ENCODE results near the gene COPS6. TPM values are rescaled to one million over a fixed set of nuclear protein-coding genes. Genes with fewer than 3 reads are reported as not detected.

COPS6 gene
- total RNA-seq, 5 donors from 2014 or later (not counting 1 experiment from before 2014, with no cell fraction given) = 67.1 to 71.1 (median 68.3) TPM

DNA sequence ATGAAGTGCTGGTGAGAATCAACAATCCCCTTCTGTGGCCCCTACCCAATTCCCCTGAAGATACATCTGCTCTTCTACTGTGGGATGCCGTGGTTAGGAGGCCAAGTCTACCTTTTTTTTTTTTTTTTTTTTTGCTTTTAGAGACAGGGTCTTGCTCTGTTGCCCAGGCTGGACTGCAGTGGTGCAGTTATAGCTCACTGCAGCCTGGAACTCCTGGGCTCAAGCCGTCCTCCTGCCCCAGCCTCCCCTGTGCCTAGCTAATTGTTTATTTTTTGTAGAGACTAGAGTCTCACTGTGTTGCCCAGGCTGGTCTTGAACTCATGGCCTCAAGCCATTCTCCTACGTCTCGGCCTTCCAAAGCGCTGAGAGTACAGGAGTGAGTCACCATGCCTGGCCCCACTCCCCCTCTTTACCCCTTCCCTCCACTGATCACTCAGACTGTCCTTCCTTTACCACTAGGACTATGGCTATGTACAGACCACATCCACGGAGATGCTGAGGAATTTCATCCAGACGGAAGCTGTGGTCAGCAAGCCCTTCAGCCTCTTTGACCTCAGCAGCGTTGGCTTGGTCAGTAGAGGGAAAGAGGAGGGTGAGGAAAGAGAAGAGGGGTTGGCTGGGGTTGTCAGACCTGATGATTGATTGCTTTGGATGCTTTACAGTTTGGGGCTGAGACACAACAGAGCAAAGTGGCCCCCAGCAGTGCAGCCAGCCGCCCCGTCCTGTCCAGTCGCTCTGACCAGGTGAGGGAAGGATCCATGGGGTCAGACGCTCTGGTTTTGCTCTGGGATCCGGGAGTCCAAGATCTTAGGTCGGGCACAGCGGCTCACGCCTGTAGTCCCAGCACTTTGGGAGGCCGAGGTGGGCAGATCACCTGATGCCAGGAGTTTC, 14.4 kb downstream of the COPS6 start:
- Mint-ChIP-seq H3K36me3 (peaks cover 31% of the 10 kb centered on the region), H3K4me1 (peaks cover 26 to 36% (median 30%) of the 10 kb centered on the region in 3 donors), H3K9me3 (no peaks in the 10 kb centered on the region), H3K27me3 (no peaks in the 10 kb centered on the region), H3K4me3 (peak overlapping the region; percentile 63 to 96 (median 77)), H3K27ac (peak overlapping the region; percentile 27 to 39)
- Histone ChIP-seq H3K27me3 (replicated peaks in 1 of 2; ENCODE audit: control insufficient read depth in 2 of 2, extremely low read depth in 1 of 2, insufficient read depth in 2 of 2, low read length in 1 of 2) (no peaks in the 10 kb centered on the region), H3K36me3 (ENCODE audit: control insufficient read depth in 2 of 2, extremely low read depth in 1 of 2, insufficient read depth in 1 of 2, low read length in 1 of 2) (peaks cover 20 to 39% of the 10 kb centered on the region in 2 donors), H3K4me1 (ENCODE audit: control insufficient read depth in 1 of 2, extremely low read depth in 1 of 2, insufficient read depth in 2 of 2, low read length in 2 of 2) (peaks cover 9 to 36% of the 10 kb centered on the region in 2 experiments), H3K9me3 (no peaks in the 10 kb centered on the region), H3K27ac (ENCODE audit: low read length) (no peak overlapping the region), H3K4me3 (ENCODE audit: control insufficient read depth in 1 of 2, extremely low read depth in 1 of 2, low read length in 1 of 2) (no peak overlapping the region)
- ATAC-seq (replicated peaks in 1 of 4) = no peak
- 96% methylated on average over 11 of the region's 17 CpGs for WGBS (ENCODE audit: insufficient coverage)
- no peak for DNase-seq
- ChIA-PET POLR2A (no interaction called here), CTCF (interaction anchor here in 1 of 2 donors (0.6 to 1.3 kb wide), 2 partner anchors 19 to 28 kb away, joined by 3 to 4 read pairs; no protein-coding TSS in a partner anchor)

- no peaks in the 10 kb centered on the region for H3K27me3 ChIP-seq (replicated peaks in 1 of 2; ENCODE audit: control insufficient read depth in 2 of 2, extremely low read depth in 1 of 2, insufficient read depth in 2 of 2, low read length in 1 of 2)
- H3K9me3 Mint-ChIP-seq = no peaks in the 10 kb centered on the region
- ATAC-seq (replicated peaks in 1 of 4) (no peak), DNase-seq (no peak)
- H3K4me3 Mint-ChIP-seq = no peak overlapping the region
- CTCF ChIA-PET = no interaction called here
- no peak overlapping the region for H3K4me3 ChIP-seq (ENCODE audit: control insufficient read depth in 1 of 2, extremely low read depth in 1 of 2, low read length in 1 of 2)
- peaks cover 0 to 17% of the 10 kb centered on the region in 2 experiments for H3K4me1 ChIP-seq (ENCODE audit: control insufficient read depth in 1 of 2, extremely low read depth in 1 of 2, insufficient read depth in 2 of 2, low read length in 2 of 2)
- POLR2A ChIA-PET = interaction anchor here in 1 of 2 donors (0.6 kb wide), 1 partner anchor 156 kb away, joined by 7 read pairs; no protein-coding TSS in a partner anchor
- peaks cover 28% of the 10 kb centered on the region for H3K36me3 Mint-ChIP-seq
- WGBS (ENCODE audit: insufficient coverage) = 100% methylated on average over 2 of the region's 4 CpGs
- H3K36me3 ChIP-seq (ENCODE audit: control insufficient read depth in 2 of 2, extremely low read depth in 1 of 2, insufficient read depth in 1 of 2, low read length in 1 of 2) = peaks cover 21 to 42% of the 10 kb centered on the region in 2 donors
- no peaks in the 10 kb centered on the region for H3K27me3 Mint-ChIP-seq
- no peak overlapping the region for H3K27ac Mint-ChIP-seq
- no peak overlapping the region for H3K27ac ChIP-seq (ENCODE audit: low read length)
- peaks cover 5 to 13% (median 7%) of the 10 kb centered on the region in 3 donors for H3K4me1 Mint-ChIP-seq
- no peaks in the 10 kb centered on the region for H3K9me3 ChIP-seq
These were observed 16.8 kb downstream of the COPS6 start for GRCh38 chr7:100105534-100105933.

DNA sequence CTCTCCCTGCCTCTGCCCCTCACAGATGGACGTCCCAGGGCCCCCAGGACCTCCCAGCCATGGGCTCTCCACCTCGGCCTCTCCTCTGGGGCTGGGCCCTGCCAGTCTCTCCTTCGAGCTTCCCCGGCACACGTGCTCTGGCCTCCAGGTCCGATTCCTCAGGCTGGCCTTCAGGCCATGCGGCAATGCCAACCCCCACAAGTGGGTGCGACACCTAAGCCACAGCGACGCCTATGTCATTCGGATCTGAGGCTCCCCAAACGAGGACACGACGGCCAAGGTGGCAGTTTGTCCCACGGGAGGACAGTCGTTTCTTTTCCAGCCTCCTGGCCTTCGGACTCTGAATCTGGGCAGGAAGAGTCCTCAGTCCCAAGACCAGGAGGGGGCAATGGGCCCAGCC, 17.9 kb downstream of the COPS6 start:
- Mint-ChIP-seq H3K4me3 (no peak overlapping the region), H3K27me3 (no peaks in the 10 kb centered on the region), H3K9me3 (no peaks in the 10 kb centered on the region), H3K4me1 (peaks cover under 1 to 10% (median 5%) of the 10 kb centered on the region in 3 donors), H3K36me3 (peaks cover 33% of the 10 kb centered on the region), H3K27ac (no peak overlapping the region)
- Histone ChIP-seq H3K9me3 (no peaks in the 10 kb centered on the region), H3K27ac (ENCODE audit: low read length) (no peak overlapping the region), H3K4me3 (ENCODE audit: control insufficient read depth in 1 of 2, extremely low read depth in 1 of 2, low read length in 1 of 2) (no peak overlapping the region), H3K36me3 (ENCODE audit: control insufficient read depth in 2 of 2, extremely low read depth in 1 of 2, insufficient read depth in 1 of 2, low read length in 1 of 2) (peaks cover 24 to 51% of the 10 kb centered on the region in 2 donors), H3K27me3 (replicated peaks in 1 of 2; ENCODE audit: control insufficient read depth in 2 of 2, extremely low read depth in 1 of 2, insufficient read depth in 2 of 2, low read length in 1 of 2) (no peaks in the 10 kb centered on the region), H3K4me1 (ENCODE audit: control insufficient read depth in 1 of 2, extremely low read depth in 1 of 2, insufficient read depth in 2 of 2, low read length in 2 of 2) (peaks cover 0 to 11% of the 10 kb centered on the region in 2 experiments)
- ATAC-seq (replicated peaks in 1 of 4) (no peak), DNase-seq (no peak)
- WGBS (ENCODE audit: insufficient coverage) = 91% methylated on average over 17 of the region's 17 CpGs
- ChIA-PET CTCF (no interaction called here), POLR2A (no interaction called here)

DNA sequence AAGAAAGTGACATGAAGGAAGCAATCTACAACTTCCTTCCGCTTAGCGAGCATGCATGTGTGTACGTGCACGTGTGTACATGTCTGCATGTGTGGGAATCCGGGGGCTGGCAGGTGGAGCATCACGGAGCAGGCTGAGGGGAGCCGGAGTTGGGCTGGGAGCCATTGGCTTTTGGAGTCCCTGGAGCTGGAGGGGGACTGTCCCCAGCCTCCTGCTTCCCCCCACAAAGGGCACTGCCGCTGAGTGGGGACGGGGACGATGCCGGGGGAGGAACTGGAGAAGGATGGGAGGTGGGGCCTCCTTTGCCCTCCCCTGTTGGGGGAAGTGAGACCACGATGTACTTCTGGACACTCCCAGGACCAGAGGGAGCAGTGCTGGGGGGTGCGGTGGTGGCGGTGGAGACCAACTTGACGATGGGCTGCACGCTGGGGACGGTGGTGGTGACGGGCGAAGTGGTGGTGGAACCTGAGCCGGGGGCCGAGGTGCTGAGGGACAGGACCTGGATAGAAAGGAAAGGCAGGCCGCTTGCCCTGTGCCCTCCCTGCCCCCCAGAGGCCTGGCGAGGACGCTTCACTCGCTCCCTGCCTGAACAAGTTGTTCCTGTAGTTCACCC, 18.5 kb downstream of the COPS6 start:
- Mint-ChIP-seq H3K9me3 (no peaks in the 10 kb centered on the region), H3K36me3 (peaks cover 39% of the 10 kb centered on the region), H3K4me1 (peaks cover 0 to 10% (median 5%) of the 10 kb centered on the region in 3 donors), H3K27me3 (no peaks in the 10 kb centered on the region), H3K27ac (no peak overlapping the region), H3K4me3 (no peak overlapping the region)
- no peak for DNase-seq
- ChIA-PET CTCF (no interaction called here), POLR2A (no interaction called here)
- H3K27ac ChIP-seq (ENCODE audit: low read length) = no peak overlapping the region
- no peaks in the 10 kb centered on the region for H3K27me3 ChIP-seq (replicated peaks in 1 of 2; ENCODE audit: control insufficient read depth in 2 of 2, extremely low read depth in 1 of 2, insufficient read depth in 2 of 2, low read length in 1 of 2)
- H3K4me1 ChIP-seq (ENCODE audit: control insufficient read depth in 1 of 2, extremely low read depth in 1 of 2, insufficient read depth in 2 of 2, low read length in 2 of 2) = peaks cover 0 to 5% of the 10 kb centered on the region in 2 experiments
- WGBS (ENCODE audit: insufficient coverage) = 96% methylated on average over 11 of the region's 25 CpGs
- H3K9me3 ChIP-seq = no peaks in the 10 kb centered on the region
- H3K36me3 ChIP-seq (ENCODE audit: control insufficient read depth in 2 of 2, extremely low read depth in 1 of 2, insufficient read depth in 1 of 2, low read length in 1 of 2) = peaks cover 25 to 57% of the 10 kb centered on the region in 2 donors
- no peak for ATAC-seq (replicated peaks in 1 of 4)
- H3K4me3 ChIP-seq (ENCODE audit: control insufficient read depth in 1 of 2, extremely low read depth in 1 of 2, low read length in 1 of 2) = no peak overlapping the region

GRCh38 chr7:100107890-100108289, 19.1 kb downstream of the COPS6 start:
- DNase-seq (no peak), ATAC-seq (replicated peaks in 1 of 4) (no peak)
- WGBS (ENCODE audit: insufficient coverage) = 94% methylated on average over 10 of the region's 11 CpGs
- H3K27me3 Mint-ChIP-seq = no peaks in the 10 kb centered on the region
- ChIA-PET POLR2A (no interaction called here), CTCF (no interaction called here)
- H3K4me3 ChIP-seq (ENCODE audit: control insufficient read depth in 1 of 2, extremely low read depth in 1 of 2, low read length in 1 of 2) = no peak overlapping the region
- H3K36me3 Mint-ChIP-seq = peaks cover 39% of the 10 kb centered on the region
- no peak overlapping the region for H3K4me3 Mint-ChIP-seq
- no peaks in the 10 kb centered on the region for H3K4me1 ChIP-seq (ENCODE audit: control insufficient read depth in 1 of 2, extremely low read depth in 1 of 2, insufficient read depth in 2 of 2, low read length in 2 of 2)
- no peak overlapping the region for H3K27ac Mint-ChIP-seq
- H3K36me3 ChIP-seq (ENCODE audit: control insufficient read depth in 2 of 2, extremely low read depth in 1 of 2, insufficient read depth in 1 of 2, low read length in 1 of 2) = peaks cover 25 to 63% of the 10 kb centered on the region in 2 donors
- no peaks in the 10 kb centered on the region for H3K27me3 ChIP-seq (replicated peaks in 1 of 2; ENCODE audit: control insufficient read depth in 2 of 2, extremely low read depth in 1 of 2, insufficient read depth in 2 of 2, low read length in 1 of 2)
- no peak overlapping the region for H3K27ac ChIP-seq (ENCODE audit: low read length)
- H3K9me3 ChIP-seq = no peaks in the 10 kb centered on the region
- peaks cover 0 to 4% (median 0%) of the 10 kb centered on the region in 3 donors for H3K4me1 Mint-ChIP-seq
- H3K9me3 Mint-ChIP-seq = no peaks in the 10 kb centered on the region

GRCh38 chr7:100109521-100110163, 20.9 kb downstream of the COPS6 start:
- no peaks in the 10 kb centered on the region for H3K4me1 Mint-ChIP-seq
- no peaks in the 10 kb centered on the region for H3K27me3 Mint-ChIP-seq
- no peak overlapping the region for H3K4me3 ChIP-seq (ENCODE audit: control insufficient read depth in 1 of 2, extremely low read depth in 1 of 2, low read length in 1 of 2)
- DNase-seq (no peak), ATAC-seq (replicated peaks in 1 of 4) (no peak)
- H3K36me3 ChIP-seq (ENCODE audit: control insufficient read depth in 2 of 2, extremely low read depth in 1 of 2, insufficient read depth in 1 of 2, low read length in 1 of 2) = peaks cover 22 to 72% of the 10 kb centered on the region in 2 donors
- POLR2A ChIA-PET = no interaction called here
- H3K36me3 Mint-ChIP-seq = peaks cover 34% of the 10 kb centered on the region
- 89% methylated on average over 7 of the region's 12 CpGs for WGBS (ENCODE audit: insufficient coverage)
- H3K9me3 ChIP-seq = no peaks in the 10 kb centered on the region
- H3K4me1 ChIP-seq (ENCODE audit: control insufficient read depth in 1 of 2, extremely low read depth in 1 of 2, insufficient read depth in 2 of 2, low read length in 2 of 2) = no peaks in the 10 kb centered on the region
- no peak overlapping the region for H3K27ac ChIP-seq (ENCODE audit: low read length)
- no peak overlapping the region for H3K4me3 Mint-ChIP-seq
- H3K27ac Mint-ChIP-seq = no peak overlapping the region
- CTCF ChIA-PET = no interaction called here
- H3K27me3 ChIP-seq (replicated peaks in 1 of 2; ENCODE audit: control insufficient read depth in 2 of 2, extremely low read depth in 1 of 2, insufficient read depth in 2 of 2, low read length in 1 of 2) = no peaks in the 10 kb centered on the region
- no peaks in the 10 kb centered on the region for H3K9me3 Mint-ChIP-seq
